IMR-90 (cell line): ENCODE measurements around the gene SNX5.

Experiments used
- CTCF ChIP-seq: conservative IDR thresholded peaks from 2 replicates; pipeline ENCODE4 v1.5.1; 2012; ENCODE audit warnings: mild to moderate bottlenecking, low read depth, low read length, improper control_type of control experiment
- MAFK ChIP-seq: IDR thresholded peaks from 2 replicates; pipeline ENCODE4 v1.6.1; 2012; ENCODE audit warnings: low read depth, low read length, improper control_type of control experiment
- RCOR1 ChIP-seq: IDR thresholded peaks from 2 replicates; pipeline ENCODE4 v1.6.1; 2012; ENCODE audit warnings: mild to moderate bottlenecking, low read length, improper control_type of control experiment; ENCODE audit not compliant: insufficient replicate concordance

- TF ChIP-seq CTCF, result no peak
- TF ChIP-seq MAFK, result no peak
- no peak for TF ChIP-seq RCOR1
Measured at GRCh38 chr20:17935761-17936160, 32.8 kb downstream of the SNX5 start.
